ENCODE results near the gene TWIST1. TPM values are rescaled to one million over a fixed set of nuclear protein-coding genes. Genes with fewer than 3 reads are reported as not detected.

Gene TWIST1
- total RNA-seq, 3 donors from 2014 or later = 0.36 to 1.3 TPM; not detected in 1

DNA sequence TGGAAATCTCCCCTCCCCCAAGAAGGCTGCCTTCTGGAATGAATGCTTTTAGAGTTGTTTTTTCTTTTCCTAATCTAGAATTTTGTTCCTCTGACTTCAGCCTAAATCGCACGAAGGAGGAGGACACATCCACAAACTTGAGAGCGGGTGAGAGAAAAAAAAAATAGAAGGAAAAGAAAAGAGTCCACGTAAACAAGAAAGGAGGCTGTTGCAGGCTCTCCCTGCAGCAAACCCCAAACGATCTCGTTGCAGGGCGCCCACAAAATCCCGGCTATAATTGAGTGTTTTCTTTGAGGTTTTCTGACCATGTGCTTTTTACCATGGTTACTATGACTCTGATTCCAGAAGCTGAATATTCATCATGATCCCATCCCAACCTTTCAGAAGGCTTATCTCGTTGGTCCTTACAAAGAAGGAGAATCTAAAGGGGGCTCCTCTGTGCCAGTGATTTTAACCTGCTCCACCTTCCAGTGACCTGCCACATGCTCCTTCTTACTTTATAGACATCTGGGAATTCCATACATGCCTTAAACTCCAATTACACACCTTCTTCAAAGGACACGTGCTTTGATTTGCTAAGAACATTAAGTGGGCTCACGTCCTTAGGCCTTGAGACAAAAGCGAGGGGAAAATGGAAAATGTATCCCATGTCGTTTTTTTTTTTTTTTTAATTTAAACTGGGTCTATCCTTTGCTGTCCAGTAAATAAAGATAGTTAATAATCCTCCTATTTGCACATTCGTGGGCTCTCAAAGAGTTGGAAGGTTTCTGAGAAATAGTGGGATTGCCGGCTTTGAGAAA is 5.8 kb downstream of the TWIST1 start:
- H3K4me1 ChIP-seq (ENCODE audit: low read depth) = peaks cover 7% of the 10 kb centered on the region
- H3K9me3 ChIP-seq = no peaks in the 10 kb centered on the region
- DNase-seq (no peak), ATAC-seq (no peak)
- intact Hi-C loops (cut with DNase I, micrococcal nuclease) = no loop called here
- TF ChIP-seq, protein P1, sequence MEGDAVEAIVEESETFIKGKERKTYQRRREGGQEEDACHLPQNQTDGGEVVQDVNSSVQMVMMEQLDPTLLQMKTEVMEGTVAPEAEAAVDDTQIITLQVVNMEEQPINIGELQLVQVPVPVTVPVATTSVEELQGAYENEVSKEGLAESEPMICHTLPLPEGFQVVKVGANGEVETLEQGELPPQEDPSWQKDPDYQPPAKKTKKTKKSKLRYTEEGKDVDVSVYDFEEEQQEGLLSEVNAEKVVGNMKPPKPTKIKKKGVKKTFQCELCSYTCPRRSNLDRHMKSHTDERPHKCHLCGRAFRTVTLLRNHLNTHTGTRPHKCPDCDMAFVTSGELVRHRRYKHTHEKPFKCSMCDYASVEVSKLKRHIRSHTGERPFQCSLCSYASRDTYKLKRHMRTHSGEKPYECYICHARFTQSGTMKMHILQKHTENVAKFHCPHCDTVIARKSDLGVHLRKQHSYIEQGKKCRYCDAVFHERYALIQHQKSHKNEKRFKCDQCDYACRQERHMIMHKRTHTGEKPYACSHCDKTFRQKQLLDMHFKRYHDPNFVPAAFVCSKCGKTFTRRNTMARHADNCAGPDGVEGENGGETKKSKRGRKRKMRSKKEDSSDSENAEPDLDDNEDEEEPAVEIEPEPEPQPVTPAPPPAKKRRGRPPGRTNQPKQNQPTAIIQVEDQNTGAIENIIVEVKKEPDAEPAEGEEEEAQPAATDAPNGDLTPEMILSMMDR (IDR thresholded peaks at IDR 0.05) = no peak
- H3K36me3 ChIP-seq (ENCODE audit: low read depth) = no peaks in the 10 kb centered on the region
- no peak overlapping the region for H3K4me3 ChIP-seq

DNA sequence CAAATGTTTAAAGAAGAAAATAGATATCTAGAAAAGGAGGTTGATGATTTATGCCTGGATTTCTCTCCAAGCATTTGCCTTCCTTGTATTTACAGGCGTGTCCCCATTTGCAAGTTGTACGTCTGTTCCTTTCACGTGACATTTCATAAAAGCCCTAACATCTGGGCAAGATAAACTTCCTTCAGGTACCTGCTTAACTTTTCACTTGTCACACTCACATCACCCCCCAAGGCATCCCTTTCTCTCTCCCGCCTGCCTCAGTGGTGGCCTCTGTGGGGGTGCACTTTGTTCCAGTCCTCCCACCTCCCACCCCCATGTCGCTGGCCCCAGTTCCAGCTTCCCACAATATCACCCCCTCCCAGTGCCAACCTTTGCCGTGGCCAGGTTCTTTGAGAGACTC is 6.7 kb downstream of the TWIST1 start:
- no peak for DNase-seq
- Histone ChIP-seq H3K4me3 (no peak overlapping the region), H3K9me3 (no peaks in the 10 kb centered on the region), H3K36me3 (ENCODE audit: low read depth) (no peaks in the 10 kb centered on the region), H3K4me1 (ENCODE audit: low read depth) (peaks cover 7% of the 10 kb centered on the region)
- TF ChIP-seq, protein P1 (IDR thresholded peaks at IDR 0.05) = no peak
- no peak for ATAC-seq
- intact Hi-C loops (cut with DNase I, micrococcal nuclease) = no loop called here

DNA sequence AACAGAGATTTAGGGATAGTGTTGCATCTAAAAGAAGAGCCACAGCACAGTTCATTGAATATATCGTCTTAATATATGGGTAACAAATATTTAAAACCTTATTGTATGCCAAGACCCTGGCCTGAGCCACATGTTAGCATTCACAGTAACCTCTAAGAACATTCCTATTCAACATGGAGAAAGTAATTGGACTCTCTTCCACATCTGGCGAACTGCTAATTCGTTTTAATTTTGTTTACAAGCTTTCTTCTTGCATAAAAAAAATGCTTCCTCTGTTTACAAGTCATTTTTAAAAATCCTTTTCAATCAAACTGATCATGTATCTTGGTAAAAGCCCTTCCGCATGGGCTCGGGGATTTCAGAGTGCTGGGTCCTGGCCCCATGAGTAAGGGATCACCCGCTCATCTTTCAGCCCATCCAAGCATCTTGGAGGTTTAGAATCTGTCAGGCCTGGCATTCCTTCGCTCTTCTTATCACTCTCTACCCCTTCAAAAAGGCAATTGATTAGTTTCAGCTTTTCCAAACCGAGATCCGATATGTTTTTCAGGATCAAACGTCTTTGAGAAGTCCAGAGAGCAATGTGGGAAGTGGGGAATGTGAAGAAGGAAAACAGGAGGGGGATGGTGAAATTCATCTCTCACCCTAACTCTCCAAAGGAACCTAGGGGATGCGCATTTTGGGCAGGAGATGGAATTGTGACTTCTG is 7.3 kb downstream of the TWIST1 start:
- intact Hi-C loops (cut with DNase I, micrococcal nuclease) = no loop called here
- Histone ChIP-seq H3K4me3 (no peak overlapping the region), H3K9me3 (no peaks in the 10 kb centered on the region), H3K4me1 (ENCODE audit: low read depth) (peaks cover 7% of the 10 kb centered on the region), H3K36me3 (ENCODE audit: low read depth) (no peaks in the 10 kb centered on the region)
- TF ChIP-seq, protein P1 (IDR thresholded peaks at IDR 0.05) = no peak
- DNase-seq (no peak), ATAC-seq (no peak)

DNA sequence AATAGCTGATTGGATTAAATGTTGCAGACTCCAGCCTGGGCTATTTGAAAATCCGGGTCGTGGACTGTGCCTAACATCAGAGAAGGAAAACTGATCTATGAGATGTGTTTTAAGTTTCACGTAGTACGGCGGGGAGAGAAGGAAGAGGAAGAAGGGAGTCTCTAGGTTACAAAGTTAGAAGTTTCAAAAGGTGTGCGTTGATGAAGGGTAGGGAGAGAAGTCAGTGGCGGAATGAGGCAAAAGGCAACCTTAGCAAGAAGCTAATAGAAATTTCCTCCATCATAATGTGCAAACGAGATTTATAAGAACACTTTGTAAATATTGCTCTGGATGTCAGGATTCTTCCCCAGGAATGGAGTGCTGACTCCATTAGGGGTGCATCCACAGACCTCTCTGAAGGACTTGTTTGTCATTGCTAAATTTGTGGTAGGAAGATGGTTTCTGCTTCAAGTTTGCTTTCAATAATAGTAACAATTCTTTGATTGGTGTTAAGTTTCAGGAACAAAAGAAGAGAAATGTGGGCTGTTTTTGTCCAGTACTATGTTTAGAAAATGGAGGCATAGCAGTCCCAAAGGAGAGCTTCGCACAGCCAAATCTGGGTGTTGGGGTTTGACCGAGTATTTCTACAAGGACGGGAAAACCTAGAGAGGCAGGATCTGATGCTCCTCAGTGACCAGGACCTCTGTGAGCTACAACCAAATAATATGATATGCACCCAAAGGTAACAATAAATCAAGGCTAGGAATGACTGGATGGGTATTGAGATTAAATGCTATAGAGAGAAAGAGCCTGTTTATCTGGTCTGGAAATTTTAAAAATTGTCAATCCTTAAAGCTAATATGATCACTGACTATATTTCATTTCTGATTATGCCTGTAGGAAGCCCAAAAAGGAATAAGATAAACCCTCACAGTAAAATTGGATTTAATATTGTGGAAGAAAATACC is 8.2 kb downstream of the TWIST1 start:
- no peak for ATAC-seq
- DNase-seq = no peak
- intact Hi-C loops (cut with DNase I, micrococcal nuclease) = no loop called here

More for the DNA sequence above, 8.2 kb downstream of the TWIST1 start:
- TF ChIP-seq, protein P1 (IDR thresholded peaks at IDR 0.05) = no peak
- no peaks in the 10 kb centered on the region for H3K36me3 ChIP-seq (ENCODE audit: low read depth)
- H3K9me3 ChIP-seq = no peaks in the 10 kb centered on the region
- H3K4me3 ChIP-seq = no peak overlapping the region
- peaks cover 7% of the 10 kb centered on the region for H3K4me1 ChIP-seq (ENCODE audit: low read depth)
